AG09319 (cell line): ENCODE data around the gene RIMS3.
"Not testable (repeated sequence)": the region's sequence is repeated elsewhere in the genome, so short reads cannot be mapped to it uniquely, and the experiment has no call there.

Source experiments
- DNase-seq: peaks from one replicate; pipeline ENCODE4 v3.0.0-alpha.2; 2010; ENCODE audit warnings: low read depth; ENCODE audit errors: extremely low read depth
- TF ChIP-seq, protein P1 (sequence below): IDR thresholded peaks from 2 replicates; pipeline ENCODE4 v1.5.1; 2011; ENCODE audit warnings: low read depth, mild to moderate bottlenecking, inconsistent platforms, low read length, moderate library complexity

The RIMS3 gene

GRCh38 chr1:40709100-40709801 is 43.8 kb upstream of the RIMS3 start:
- TF ChIP-seq, protein P1, sequence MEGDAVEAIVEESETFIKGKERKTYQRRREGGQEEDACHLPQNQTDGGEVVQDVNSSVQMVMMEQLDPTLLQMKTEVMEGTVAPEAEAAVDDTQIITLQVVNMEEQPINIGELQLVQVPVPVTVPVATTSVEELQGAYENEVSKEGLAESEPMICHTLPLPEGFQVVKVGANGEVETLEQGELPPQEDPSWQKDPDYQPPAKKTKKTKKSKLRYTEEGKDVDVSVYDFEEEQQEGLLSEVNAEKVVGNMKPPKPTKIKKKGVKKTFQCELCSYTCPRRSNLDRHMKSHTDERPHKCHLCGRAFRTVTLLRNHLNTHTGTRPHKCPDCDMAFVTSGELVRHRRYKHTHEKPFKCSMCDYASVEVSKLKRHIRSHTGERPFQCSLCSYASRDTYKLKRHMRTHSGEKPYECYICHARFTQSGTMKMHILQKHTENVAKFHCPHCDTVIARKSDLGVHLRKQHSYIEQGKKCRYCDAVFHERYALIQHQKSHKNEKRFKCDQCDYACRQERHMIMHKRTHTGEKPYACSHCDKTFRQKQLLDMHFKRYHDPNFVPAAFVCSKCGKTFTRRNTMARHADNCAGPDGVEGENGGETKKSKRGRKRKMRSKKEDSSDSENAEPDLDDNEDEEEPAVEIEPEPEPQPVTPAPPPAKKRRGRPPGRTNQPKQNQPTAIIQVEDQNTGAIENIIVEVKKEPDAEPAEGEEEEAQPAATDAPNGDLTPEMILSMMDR, result no peak
- DNase-seq, result peak; percentile 74

- peak; percentile 44 for DNase-seq
- TF ChIP-seq, protein P1, result no peak
Measured at GRCh38 chr1:40708750-40709099, 43.2 kb upstream of the RIMS3 start.

DNA sequence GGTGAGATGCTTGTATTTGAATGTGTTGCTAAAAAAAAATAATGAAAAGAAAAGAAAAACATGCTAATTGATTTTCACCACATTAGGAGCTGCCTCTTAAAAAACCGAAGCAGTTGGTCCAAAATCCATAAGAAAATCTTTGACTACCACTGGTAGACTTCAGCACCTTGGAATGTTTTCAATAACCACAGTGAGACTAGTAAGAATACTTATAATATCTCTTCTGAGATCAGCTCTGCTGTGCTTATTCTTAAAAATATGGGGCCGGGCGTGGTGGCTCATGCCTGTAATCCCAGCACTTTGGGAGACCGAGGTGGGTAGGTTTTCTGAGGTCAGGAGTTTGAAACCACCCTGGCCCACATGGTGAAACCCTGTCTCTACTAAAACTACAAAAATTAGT is 41.1 kb upstream of the RIMS3 start:
- TF ChIP-seq, protein P1, result no peak
- no peak for DNase-seq

DNA sequence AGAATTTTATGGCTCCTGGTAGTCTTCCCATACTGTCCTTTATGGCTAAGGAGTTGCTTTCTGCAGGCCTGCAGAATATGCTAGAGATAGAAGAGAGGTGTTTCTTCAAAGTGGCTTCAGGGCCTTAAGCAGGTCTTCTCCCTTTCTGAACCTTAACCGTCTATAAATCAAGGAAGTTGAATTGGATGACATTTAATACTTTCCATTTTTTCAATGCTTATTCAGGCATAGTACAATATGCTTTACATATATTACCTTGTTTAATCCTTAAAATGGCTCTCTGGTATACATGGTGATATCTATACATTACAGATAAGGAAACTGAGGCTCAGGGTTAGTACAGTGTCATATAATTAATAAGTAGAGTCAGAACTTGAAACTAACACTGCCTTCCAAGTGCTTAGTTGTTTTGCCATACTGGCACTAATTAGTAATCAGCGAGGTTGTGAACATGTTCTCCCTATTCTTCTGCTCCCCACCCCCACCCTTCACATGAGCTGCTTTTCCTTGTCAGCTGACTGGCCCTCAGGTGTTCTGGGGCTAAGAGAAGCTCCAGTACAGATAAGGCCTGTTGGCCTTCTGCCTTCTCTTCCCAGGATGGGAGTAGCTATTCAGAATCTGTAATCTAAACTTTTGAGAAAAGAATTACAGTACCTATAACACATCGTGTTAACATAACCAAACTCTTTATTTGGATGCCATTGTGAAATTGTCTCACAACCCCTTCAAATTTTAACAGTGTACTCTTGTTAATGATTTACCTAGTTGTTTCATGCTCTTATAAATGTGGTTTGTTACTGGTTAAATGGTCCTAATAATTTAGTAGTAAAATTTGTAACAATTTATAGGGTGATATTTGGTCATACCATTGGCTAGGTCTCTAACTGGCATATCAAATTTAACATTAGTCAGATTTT is 39.6 kb upstream of the RIMS3 start:
- no peak for DNase-seq
- TF ChIP-seq, protein P1, result no peak

GRCh38 chr1:40703316-40703715 is 37.8 kb upstream of the RIMS3 start:
- no peak for DNase-seq
- TF ChIP-seq, protein P1, result no peak

DNA sequence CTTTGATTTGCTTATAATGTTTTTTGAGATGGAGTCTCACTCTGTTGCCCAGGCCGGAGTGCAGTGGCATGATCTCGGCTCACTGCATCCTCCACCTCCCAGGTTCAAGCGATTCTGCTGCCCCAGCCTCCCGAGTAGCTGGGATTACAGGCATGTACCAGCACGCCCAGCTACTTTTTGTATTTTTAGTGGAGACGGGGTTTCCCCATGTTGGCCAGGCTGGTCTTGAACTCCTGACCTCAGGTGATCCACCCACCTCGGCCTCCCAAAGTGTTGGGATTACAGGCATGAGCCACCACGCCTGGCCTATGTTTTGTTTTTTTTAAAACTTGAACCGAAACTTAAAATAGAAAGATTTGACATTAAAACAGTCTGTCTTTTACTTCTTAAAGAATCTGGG is 37.3 kb upstream of the RIMS3 start:
- DNase-seq, result not testable (repeated sequence)

DNA sequence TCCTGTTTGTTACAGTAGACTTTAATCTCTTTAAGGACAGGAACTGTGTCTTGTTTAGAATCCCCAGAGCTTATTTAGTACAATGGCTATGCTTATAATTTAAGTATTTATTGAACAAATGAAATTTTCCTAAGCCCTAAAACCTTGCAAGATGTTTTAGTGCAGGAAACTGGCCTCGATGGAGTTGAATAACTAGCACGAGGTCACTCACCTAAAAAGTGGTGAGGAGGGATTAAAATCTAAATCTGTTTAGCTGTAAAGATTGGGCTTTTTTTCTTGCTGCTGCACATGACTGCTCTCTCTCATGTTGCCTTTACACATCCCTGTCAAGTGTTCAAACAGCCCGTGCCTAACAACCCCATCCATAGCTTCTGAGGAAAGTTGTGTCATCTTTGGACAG is 36.2 kb upstream of the RIMS3 start:
- TF ChIP-seq, protein P1, result no peak

GRCh38 chr1:40699787-40700186 is 34.3 kb upstream of the RIMS3 start:
- TF ChIP-seq, protein P1, result no peak
- DNase-seq, result no peak

More for the DNA sequence above, 36.2 kb upstream of the RIMS3 start:
- no peak for DNase-seq
